ENCODE data around the gene NAV2. TPM values are rescaled to one million over a fixed set of nuclear protein-coding genes. Genes with fewer than 3 reads are reported as not detected.

NAV2 gene
- total RNA-seq, 1 experiment from 2014 or later = 46.3 TPM

DNA sequence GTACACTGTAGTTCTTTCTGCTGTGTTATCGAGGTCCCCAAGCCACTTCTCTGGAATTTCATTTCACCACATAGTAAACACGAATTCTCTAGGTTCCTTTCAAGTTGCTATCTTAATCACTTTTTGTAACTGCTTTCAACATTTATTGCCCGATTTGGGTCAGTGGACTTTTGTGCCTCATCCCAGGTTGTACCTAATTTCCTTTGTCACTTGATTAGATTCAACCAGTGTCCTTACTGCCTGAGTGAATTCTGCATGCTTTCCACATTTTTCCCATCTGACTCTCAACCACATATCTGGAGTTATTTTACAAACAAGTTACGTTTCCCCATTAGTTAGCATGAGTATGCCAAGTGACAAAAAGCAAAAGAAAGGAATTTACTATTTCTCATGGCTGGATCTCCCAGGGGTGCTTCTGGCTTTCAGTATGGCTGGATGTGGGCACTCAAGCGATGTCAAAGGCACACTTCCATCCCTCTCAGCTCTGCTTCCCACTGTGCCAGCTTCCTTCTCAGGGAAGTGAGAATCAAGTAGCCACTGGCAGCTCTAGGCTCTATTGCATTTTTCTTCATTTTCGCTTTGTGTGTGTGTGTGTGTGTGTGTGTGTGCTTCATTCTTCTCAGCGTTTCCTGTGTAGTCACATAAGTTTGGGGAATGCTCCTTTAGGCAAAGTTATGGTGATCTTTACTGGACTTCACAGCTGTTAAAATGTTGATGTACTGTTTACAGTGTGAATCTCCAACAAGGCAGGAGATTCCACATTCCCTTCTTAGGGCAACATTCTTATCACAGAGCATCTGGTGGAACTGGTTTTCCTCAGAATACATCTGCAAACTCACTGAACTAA is 318.7 kb downstream of the NAV2 start:
- no peak overlapping the region for H3K14ac ChIP-seq (ENCODE audit: insufficient read depth, low read length)
- peak overlapping the region; percentile 15 for H3K4me2 ChIP-seq (ENCODE audit: insufficient read depth, insufficient read length, low read length)
- no peak overlapping the region for H2BK15ac ChIP-seq (ENCODE audit: low read depth, low read length)
- H3K4me1 ChIP-seq (ENCODE audit: insufficient read depth, low read length) = peaks cover 35% of the 10 kb centered on the region
- no peaks in the 10 kb centered on the region for H3K79me1 ChIP-seq (ENCODE audit: insufficient read depth, low read depth, low read length, poor library complexity, severe bottlenecking)
- WGBS (ENCODE audit: extremely low coverage, insufficient read length, low lambda C conversion rate) = no CpG with 5 or more reads among the region's 7 CpGs
- H4K8ac ChIP-seq (replicated peaks; ENCODE audit: insufficient read length, low read depth, low read length) = no peak overlapping the region
- H4K91ac ChIP-seq (ENCODE audit: insufficient read length, low read depth, low read length) = no peak overlapping the region
- H3K27me3 ChIP-seq (ENCODE audit: insufficient read depth, low read length) = no peaks in the 10 kb centered on the region; the same call in 1 of the 2 replicates
- Mint-ChIP-seq H3K4me1 (peaks cover 73 to 84% of the 10 kb centered on the region in 2 experiments), H3K27me3 (ENCODE audit: low read depth) (peaks cover 34% of the 10 kb centered on the region), H3K27ac (peak overlapping the region in 2 of 3 experiments; percentile 39 to 89; a peak in 5 of 7 replicates), H3K36me3 (ENCODE audit: insufficient read depth in 1 of 3, low read depth in 3 of 3) (peaks cover 7 to 14% (median 11%) of the 10 kb centered on the region in 3 experiments), H3K9me3 (no peaks in the 10 kb centered on the region; a peak in 1 of 5 replicates), H3K4me3 (peak overlapping the region in 1 of 2 experiments; percentile 44; a peak in 2 of 5 replicates)
- no peaks in the 10 kb centered on the region for H3K23me2 ChIP-seq (ENCODE audit: insufficient read length, low read depth, low read length, poor library complexity, severe bottlenecking)
- no peak overlapping the region for H3T11ph ChIP-seq (ENCODE audit: low read length)
- H2BK12ac ChIP-seq (ENCODE audit: insufficient read length, low read depth, low read length) = no peak overlapping the region
- peak; percentile 51 for DNase-seq
- H3K18ac ChIP-seq (ENCODE audit: insufficient read length, low read depth, low read length) = peak overlapping the region; percentile 10
- no peak overlapping the region for H3K56ac ChIP-seq (ENCODE audit: insufficient read length, low read depth, low read length)
- no peak for TF ChIP-seq CTCF (conservative IDR thresholded peaks at IDR 0.05)
- H2BK5ac ChIP-seq (ENCODE audit: insufficient read length, low read length) = no peak overlapping the region
- H3K23ac ChIP-seq (ENCODE audit: insufficient read length, low read depth, low read length) = no peak overlapping the region
- no peak overlapping the region for H3K9ac ChIP-seq (ENCODE audit: extremely low read depth, insufficient read length, low read length)
- peak overlapping the region; percentile 52 for H3K27ac ChIP-seq (ENCODE audit: insufficient read length, low read depth, low read length)
- H3K4ac ChIP-seq (ENCODE audit: low read depth, low read length) = no peak overlapping the region
- H3K79me2 ChIP-seq (ENCODE audit: insufficient read depth, low read length) = peaks cover 9% of the 10 kb centered on the region; the same call in 1 of the 2 replicates
- no peak overlapping the region for H4K5ac ChIP-seq (ENCODE audit: insufficient read length, low read depth, low read length)
- H4K20me1 ChIP-seq (ENCODE audit: control insufficient read depth, insufficient read depth, insufficient read length) = no peaks in the 10 kb centered on the region
- H2BK20ac ChIP-seq (ENCODE audit: low read depth, low read length, poor library complexity, severe bottlenecking) = no peak overlapping the region
- H2BK120ac ChIP-seq (ENCODE audit: low read depth, low read length, poor library complexity, severe bottlenecking) = no peak overlapping the region
- H3K9me3 ChIP-seq (ENCODE audit: control insufficient read depth, low read depth, low read length) = no peaks in the 10 kb centered on the region
- no peak overlapping the region for H2AFZ ChIP-seq (ENCODE audit: low read length)
- H2AK5ac ChIP-seq (ENCODE audit: insufficient read length, low read length) = no peak overlapping the region
